Stimulated activated CD4-positive, alpha-beta T cell treated with anti-CD3 and anti-CD28 coated beads, Interleukin-4, amount 100 ng/mL, for 24 hours (primary cell): ENCODE measurements around the gene ZNF747.

Experiments
- DNase-seq: peaks from one replicate; pipeline ENCODE4 v3.0.0-alpha.2; 2020

The ZNF747 gene

GRCh38 chr16:30510376-30510938 lies 24.2 kb downstream of the ZNF747 start:
- no peak for DNase-seq

- DNase-seq, result no peak
Observed at GRCh38 chr16:30509081-30509765, 25.4 kb downstream of the ZNF747 start.

- no peak for DNase-seq
Observed at GRCh38 chr16:30503403-30504296, 31.0 kb downstream of the ZNF747 start.

GRCh38 chr16:30499284-30499683 lies 35.4 kb downstream of the ZNF747 start:
- no peak for DNase-seq

GRCh38 chr16:30494709-30495108 lies 39.9 kb downstream of the ZNF747 start:
- DNase-seq, result no peak

GRCh38 chr16:30493941-30494488 lies 40.6 kb downstream of the ZNF747 start:
- no peak for DNase-seq

GRCh38 chr16:30491744-30492308 lies 42.8 kb downstream of the ZNF747 start:
- DNase-seq, result no peak

GRCh38 chr16:30491229-30491628 lies 43.4 kb downstream of the ZNF747 start:
- no peak for DNase-seq

GRCh38 chr16:30490210-30490609 lies 44.4 kb downstream of the ZNF747 start:
- DNase-seq, result no peak

GRCh38 chr16:30488764-30489605 lies 45.7 kb downstream of the ZNF747 start:
- no peak for DNase-seq

- no peak for DNase-seq
Observed at GRCh38 chr16:30485818-30486436, 48.7 kb downstream of the ZNF747 start.

GRCh38 chr16:30484887-30485286 lies 49.8 kb downstream of the ZNF747 start:
- DNase-seq, result no peak

GRCh38 chr16:30482366-30482765 lies 52.3 kb downstream of the ZNF747 start:
- DNase-seq, result no peak

GRCh38 chr16:30481381-30481780 lies 53.3 kb downstream of the ZNF747 start:
- DNase-seq, result no peak
